GM12864 (cell line): ENCODE results near the gene AGER.

ENCODE experiments used
- DNase-seq: peaks from one replicate; pipeline ENCODE4 v3.0.0-alpha.2; 2011; ENCODE audit warnings: low read depth
- H3K4me3 ChIP-seq: 2 replicates; pipeline ENCODE4 v1.5.1; 2011; ENCODE audit warnings: mild to moderate bottlenecking, low read depth, low read length, control low read depth
- CTCF ChIP-seq: IDR thresholded peaks from 2 replicates; pipeline ENCODE4 v1.5.1; 2011; ENCODE audit warnings: low read depth, mild to moderate bottlenecking, moderate library complexity, low read length, control low read depth, inconsistent platforms; ENCODE audit errors: missing control alignments

The AGER gene

DNA sequence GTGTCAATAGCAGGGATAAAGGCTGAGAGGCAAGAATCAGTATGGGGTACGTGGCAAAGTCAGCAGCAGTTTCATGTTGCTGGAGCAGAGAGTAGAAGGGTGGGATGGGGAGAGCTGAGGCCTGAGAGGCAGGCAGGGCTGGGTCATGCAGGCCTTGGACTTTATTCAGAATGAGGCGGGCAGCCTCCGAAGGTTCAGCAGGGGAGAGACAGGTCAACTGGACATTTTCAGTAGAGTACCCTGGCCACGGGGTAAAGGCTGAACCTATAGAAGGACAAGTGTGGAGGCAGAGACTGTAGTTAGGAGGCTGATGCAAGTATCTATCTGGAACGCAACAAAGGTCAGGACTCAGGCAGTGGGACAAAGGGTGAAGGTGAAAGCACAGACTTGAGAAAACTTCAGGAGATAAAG lies 26.1 kb upstream of the AGER start:
- no peak overlapping the region for H3K4me3 ChIP-seq
- DNase-seq = no peak
- TF ChIP-seq CTCF = no peak

- DNase-seq = no peak
- H3K4me3 ChIP-seq = no peak overlapping the region
- no peak for TF ChIP-seq CTCF
These were observed 24.9 kb upstream of the AGER start for GRCh38 chr6:32208996-32209395.

- H3K4me3 ChIP-seq = no peak overlapping the region
- DNase-seq = no peak
- TF ChIP-seq CTCF = no peak
These were observed 20.2 kb upstream of the AGER start for GRCh38 chr6:32204268-32204715.

GRCh38 chr6:32203426-32204267 lies 19.6 kb upstream of the AGER start:
- DNase-seq = no peak
- no peak overlapping the region for H3K4me3 ChIP-seq
- no peak for TF ChIP-seq CTCF

GRCh38 chr6:32202186-32202585 lies 18.1 kb upstream of the AGER start:
- no peak for TF ChIP-seq CTCF
- H3K4me3 ChIP-seq = no peak overlapping the region
- DNase-seq = no peak

DNA sequence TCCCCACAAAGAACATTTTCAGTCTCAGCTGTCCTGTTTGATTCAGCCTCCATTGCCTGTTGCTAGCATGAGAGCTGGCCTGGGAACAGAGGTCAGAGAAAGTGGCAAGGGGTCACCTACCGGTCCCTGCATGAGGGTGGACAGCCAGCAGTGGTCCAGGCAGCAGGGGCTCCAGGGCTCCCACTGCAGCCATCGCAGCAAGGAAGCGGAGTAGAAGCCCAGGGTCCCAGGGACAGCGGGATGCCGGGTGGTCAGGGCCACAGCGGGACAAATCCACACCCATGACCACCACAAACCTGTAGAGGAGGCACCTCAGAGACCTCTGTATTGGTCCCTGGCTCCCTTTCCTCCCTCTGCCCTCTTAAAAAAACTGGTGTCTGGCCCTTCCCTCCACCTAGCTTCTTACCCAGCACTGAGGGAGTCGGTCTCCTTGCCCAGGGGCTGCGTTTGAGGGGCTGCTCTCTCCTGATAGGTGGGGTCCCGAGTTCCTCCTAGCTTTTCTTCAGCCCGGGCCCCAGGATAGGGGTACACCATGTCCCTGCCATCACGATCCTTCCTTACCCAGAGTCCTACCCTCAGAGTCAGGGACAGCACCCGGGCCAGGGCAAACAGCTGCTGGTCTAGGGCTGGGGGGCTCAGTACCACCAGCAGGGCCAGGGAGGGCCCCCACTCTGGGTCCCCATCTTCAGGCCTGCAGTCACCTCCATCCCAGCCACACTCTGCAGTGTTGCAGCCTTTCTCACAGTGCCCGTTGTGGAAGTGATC lies 16.8 kb upstream of the AGER start:
- no peak for DNase-seq
- H3K4me3 ChIP-seq = no peak overlapping the region
- TF ChIP-seq CTCF = no peak
